Activated CD8-positive, alpha-beta memory T cell treated with anti-CD3 and anti-CD28 coated beads for 48 hours (primary cell): ENCODE results near the gene AP4S1.
"Not testable (repeated sequence)": the region's sequence is repeated elsewhere in the genome, so short reads cannot be mapped to it uniquely, and the experiment has no call there.

ENCODE experiments used
- DNase-seq, 3 experiments: peaks; one replicate each; pipeline ENCODE4 v3.0.0-alpha.2; 2020; ENCODE audit warnings: low read depth in 2 of 3, low spot score in 2 of 3

The AP4S1 gene

DNA sequence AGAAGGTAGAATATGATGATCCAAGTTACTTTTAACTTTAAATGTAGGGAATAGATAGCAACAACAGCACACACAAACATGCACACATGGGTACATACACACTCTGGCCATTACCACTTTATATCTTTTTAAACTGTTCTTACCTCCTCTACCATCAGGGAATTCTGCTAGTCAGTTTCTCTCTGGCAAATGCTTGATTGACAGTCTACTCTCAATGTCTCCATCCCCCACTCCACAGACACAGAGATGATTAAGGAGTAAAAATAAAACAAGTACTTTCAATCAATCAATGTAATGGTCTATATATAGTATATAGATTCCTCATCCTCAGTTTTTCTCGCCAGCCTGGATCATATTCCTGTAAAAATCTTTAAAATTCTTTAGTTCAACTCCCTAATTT is 16.9 kb downstream of the AP4S1 start:
- no peak for DNase-seq

DNA sequence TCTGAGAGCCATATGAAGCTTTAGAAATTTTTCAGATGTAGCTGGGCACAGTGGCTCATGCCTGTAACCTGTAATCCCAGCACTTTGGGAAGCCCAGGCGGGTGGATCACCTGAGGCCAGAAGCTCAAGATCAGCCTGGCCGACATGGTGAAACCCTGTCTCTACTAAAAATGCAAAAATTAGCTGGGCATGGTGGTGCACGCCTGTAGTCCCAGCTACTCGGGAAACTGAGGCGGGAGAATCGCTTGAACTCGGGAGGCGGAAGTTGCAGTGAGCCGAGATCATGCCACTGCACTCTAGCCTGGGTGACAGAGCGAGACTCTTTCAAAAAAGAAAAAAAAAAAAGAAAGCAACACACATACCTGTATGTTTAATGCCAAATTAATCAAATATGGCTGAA is 17.4 kb downstream of the AP4S1 start:
- not testable (repeated sequence) for DNase-seq

DNA sequence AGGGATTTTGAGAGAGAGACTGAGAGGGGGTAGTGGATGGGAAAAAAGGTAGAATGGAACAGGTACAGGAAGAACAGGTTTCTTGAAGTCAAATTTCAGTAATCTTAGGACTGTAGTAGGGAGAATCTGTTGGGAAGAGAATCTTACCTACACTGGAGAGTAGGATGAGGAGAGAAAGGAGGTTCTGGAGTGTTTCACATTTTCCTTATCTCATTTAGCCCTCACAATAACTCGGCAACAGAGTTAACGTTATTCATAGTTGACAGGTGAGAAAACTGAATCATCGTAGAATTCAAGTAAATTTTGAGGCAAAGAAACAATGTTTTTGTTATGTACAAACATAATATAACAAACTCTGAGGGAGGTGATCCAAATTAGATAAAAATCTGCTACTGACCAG is 17.9 kb downstream of the AP4S1 start:
- DNase-seq: no peak

DNA sequence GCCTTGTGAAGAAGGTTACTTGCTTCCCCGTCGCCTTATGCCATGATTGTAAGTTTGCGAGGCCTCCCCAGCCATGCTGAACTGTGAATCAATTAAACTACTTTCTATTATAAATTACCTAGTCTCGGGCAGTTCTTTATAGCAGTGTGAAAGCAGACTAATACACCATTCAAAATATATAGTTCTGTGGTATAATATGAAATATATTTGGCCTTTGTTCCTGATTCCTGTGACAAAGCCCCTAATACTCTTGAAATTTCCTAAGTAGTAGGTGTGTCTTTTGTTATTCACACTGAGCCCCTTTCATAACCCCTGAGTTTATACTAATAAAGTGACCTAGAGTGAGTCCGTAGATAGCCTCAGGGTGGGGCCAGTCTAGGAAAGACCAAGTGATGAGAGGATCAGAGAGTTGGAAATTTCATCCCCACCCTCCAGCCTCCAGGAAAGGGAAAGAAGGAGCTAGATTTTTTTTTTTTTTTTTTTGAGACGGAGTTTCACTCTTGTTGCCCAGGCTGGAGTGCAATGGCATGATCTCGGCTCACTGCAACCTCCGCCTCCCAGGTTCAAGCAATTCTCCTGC is 20.1 kb downstream of the AP4S1 start:
- no peak for DNase-seq

DNA sequence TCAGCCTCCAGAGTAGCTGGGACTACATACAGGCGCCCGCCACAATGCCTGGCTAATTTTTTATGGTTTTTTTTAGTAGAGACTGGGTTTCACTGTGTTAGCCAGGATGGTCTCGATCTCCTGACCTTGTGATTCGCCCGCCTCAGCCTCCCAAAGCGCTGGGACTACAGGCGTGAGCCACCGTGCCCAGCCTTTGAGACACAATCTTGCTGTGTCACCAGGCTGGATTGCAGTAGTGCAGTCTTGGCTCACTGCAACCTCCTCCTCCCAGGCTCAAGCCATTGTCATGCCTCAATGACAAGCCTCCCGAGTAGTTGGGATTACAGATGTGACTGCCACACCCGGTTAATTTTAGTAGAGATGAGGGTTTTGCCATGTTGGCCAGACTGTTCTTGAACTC is 22.1 kb downstream of the AP4S1 start:
- no peak for DNase-seq

DNA sequence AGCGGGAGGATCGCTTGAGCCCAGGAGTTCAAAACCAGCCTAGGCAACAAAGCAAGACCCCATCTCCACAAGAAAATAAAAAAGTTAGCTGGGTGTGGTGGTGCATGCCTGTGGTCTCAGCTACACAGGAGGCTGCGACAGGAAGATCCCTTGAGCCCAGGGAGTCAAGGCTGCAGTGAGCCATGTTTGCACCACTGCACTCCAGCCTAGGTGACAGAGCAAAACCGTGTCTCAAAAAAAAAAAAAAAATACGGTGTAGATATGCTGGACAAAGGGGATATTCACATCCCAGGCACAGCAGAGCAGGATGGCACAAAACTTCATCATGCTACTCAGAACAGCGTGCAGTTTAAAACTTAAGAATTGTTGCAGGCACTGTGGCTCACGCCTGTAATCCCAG is 25.6 kb downstream of the AP4S1 start:
- DNase-seq: no peak

DNA sequence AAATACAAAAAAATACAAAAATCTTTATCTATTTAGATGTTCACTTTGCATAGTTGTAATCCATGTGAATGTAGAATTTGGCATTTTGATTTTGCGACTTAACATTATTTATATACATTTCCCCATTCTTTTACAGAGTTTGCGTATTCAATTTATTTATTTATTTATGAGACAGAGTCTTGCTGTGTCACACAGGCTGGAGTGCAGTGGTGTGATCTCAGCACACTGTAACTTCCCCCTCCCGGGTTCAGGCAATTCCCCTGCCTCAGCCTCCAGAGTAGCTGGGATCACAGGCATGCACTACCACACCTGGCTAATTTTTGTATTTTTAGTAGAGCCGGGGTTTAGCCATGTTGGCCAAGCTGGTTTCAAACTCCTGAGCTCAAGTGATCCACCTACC is 26.1 kb downstream of the AP4S1 start:
- no peak for DNase-seq

DNA sequence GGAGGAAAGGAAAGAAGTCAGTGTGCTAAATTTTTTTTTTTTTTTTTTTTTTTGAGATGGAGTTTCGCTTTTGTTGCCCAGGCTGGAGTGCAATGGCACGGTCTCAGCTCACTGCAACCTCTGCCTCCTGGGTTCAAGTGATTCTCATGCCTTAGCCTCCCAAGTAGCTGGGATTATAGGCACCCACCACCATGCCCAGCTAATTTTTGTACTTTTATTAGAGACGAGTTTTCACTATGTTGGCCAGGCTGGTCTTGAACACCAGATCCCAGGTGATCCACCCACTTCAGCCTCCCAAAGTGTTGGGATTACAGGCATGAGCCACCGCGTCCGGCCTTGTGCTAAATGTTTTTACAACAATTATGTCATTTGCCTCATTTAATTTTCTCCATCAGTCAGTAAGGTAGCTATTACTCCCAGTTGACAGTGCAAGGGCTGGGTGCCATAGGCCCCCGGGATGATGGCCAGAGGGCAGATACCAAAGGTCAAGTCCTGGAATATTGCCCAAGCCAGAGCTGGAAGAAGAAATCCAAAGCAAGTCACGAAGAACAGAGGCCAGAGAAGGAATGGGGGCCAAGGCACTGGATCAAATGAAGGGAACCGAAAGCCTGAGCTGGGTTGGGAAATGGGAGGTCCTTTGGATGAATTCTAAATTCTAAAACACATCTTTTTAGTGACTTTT is 27.6 kb downstream of the AP4S1 start:
- not testable (repeated sequence) for DNase-seq

DNA sequence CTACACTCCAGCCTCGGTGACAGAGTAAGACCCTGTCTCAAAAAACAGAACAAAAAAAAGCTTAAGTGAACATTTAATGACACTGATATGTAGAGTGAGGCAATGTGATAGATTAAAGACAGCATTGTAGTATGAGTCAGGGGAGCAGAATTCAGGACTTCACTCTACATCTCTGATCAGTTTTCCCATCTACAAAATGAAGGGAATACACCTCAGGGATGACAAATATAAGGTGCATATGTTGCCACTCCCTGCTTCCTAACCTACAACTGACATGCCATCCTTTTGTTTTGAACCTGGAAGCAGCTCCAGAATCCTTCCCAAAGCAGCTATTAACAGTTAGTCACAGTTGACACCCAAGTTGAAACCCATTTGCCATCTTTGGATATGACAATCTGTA is 31.6 kb downstream of the AP4S1 start:
- no peak for DNase-seq

DNA sequence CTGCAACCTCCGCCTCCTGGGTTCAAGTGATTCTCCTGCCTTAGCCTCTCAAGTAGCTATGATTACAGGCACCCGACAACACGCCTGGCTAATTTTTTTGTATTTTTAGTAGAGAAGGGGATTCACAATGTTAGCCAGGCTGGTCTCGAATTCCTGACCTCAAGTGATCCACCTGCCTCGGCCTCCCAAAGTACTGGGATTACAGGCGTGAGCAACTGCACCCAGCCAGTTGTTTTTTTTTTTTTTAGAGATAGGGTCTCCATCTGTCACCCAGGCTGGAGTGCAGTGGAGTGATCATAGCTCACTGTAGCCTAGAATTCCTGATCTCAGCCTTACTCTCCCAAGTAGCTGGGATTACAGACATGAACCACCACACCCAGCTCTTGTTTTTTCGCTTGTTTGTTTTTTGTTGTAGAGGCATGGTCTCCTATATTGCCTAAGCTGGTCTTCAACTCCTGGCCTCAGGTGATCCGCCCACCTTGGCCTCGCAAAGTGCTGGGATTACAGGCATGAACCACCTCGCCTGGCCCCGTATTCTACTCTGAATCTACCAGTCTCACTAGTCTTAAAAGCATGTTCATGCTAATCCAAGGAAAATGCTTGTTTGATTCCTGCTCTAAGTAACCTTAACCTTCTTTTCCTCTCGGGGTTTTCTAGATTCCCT is 32.4 kb downstream of the AP4S1 start:
- DNase-seq: no peak

DNA sequence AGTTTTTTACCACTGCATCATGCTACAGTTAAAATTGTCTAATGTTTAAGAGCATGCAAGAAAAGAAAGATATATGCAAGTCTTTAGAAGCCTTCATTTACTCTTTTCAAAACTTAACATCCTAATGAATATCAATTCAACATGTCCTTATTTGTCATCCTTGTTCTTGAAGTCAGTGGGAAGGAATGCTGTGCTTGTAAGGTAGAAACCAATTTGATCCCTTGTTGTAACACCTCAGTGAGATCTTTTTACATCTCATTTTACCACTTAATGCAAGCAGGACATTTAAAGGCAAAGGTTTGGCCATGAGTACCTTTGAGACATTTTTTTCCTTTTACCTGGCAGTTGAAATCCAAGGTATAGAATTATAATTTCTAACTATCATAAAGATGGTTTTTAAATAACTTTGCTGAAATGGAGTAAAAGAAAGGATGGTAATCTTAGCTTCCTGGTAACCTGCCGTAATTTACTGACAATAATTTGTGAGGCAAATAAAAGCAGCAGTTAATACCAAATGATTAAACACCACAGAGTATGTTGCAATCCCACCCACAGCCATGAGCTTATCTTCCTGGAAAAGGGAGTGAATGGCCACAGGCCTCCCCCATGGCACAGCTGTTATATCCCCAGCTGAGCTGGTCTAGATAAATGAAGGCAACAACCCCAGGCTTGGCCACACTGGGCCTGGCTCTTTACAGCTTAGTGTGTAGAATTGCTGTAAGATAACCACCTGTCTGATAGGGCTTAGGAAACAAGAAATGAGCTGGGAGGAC is 33.9 kb downstream of the AP4S1 start:
- no peak for DNase-seq

DNA sequence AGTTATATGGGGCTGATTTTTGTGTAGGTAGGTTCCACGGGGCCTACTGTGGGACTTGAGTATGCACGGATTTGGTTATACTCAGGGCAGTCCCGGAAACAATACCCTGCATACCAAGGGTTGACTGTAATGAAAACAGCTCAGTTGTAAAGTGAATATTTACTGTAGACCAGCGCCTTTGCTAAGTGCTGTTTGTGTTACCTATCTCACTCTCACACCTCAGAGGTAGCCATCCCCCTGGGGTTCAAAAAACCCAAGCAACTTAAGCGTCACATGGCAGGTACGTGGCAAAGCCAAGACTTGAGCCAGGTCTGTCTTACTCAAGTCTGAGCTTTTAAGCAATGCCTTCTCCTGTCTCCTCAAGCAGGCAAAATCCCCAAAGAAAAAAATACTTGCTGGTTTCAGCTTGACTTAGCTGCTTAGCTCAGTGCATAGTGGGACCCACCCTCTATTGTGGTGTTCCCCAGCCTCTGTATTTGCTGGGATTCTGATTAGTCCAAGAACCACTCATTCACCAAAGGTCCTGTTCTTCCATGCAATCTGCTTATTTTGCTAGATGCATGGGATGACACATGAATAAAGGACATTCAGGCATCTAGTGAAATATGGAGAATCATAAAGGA is 34.9 kb downstream of the AP4S1 start:
- no peak for DNase-seq

DNA sequence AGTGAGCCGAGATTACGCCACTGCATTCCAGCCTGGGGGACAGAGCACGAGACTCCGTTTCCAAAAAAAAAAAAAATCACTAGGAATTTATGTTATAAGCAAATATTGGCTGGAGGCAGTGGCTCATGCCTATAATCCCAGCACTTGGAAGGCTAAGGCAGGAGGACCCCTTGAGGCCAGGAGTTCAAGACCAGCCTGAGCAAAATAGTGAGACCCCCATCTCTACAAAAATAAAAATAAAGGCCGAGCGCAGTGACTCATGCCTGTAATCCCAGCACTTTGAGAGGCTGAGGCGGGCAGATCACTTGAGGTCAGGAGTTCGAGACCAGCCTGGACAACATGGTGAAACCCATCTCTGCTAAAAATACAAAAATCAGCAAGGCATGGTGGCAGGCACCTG is 37.5 kb downstream of the AP4S1 start:
- DNase-seq: not testable (repeated sequence)

DNA sequence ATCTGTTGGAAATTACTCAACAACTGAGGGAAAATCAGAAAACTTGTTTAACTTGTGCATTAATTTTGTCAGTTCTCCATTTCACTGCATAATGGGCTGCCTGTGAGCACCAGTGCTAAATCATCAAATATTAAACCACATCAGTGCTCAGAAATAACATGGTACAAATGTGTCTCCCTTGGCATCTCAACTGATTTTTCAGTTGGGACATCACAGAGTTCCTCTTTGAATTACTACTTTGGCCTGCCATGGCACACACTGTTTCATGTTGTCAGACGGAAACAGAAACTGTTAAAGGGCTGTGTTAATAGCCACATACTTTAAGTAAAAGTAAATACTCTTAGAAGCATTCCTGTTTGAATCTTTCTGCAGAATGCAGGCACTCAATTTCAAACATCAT is 42.8 kb downstream of the AP4S1 start:
- DNase-seq: no peak

DNA sequence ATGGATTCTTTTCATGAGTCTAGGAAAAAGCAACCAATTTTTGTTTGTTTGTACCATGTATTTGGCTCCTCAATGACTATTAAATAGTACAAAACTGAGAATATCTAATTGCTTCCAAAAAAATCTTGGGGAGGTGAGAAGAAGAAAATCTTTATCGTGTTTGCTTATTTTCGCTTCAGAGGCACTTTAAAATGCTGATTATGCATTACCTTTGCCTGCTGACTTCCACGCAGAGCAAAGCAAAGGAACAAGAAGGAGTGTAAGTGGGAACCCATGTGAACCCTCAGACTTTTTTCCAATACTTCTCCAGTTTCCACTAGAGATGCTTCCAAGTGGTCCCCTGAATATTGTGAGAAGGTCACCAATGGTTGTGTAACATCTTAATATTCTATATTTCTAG is 43.9 kb downstream of the AP4S1 start:
- no peak for DNase-seq

DNA sequence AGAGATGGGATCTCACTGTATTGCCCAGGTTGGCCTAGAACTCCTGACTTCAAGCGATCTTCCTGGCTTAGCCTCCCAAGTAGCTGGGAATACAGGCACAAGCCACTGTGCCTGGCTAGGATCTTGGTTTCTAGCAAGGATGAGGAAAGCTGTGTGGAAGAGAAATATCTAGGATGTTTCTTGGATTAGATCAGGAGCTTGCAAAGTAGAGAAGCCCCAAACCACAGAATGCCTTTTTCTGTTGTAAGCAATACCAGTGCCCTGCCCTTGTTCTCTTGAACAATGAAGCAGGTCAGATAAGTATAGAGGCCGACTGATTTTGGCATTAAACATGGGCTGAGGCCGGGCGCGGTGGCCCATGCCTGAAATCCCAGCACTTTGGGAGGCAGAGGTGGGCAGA is 45.0 kb downstream of the AP4S1 start:
- DNase-seq: no peak

DNA sequence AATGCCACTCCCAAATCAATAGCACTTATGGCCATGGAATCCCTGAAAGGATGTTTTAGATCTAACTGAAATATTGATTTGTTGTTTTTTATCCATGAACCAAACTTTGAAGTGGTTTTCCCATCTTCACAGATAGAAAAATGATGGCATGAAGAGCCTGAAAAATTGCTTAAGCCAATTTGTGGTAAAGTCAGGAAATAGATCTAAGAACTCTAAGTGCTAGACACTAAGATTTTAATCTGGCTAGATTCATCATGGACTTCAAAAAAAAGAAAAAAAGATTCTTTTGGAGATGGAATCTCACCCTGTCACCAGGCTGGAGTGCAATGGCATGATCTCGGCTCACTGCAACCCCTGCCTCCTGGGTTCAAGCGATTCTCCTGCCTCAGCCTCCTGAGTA is 45.7 kb downstream of the AP4S1 start:
- no peak for DNase-seq

DNA sequence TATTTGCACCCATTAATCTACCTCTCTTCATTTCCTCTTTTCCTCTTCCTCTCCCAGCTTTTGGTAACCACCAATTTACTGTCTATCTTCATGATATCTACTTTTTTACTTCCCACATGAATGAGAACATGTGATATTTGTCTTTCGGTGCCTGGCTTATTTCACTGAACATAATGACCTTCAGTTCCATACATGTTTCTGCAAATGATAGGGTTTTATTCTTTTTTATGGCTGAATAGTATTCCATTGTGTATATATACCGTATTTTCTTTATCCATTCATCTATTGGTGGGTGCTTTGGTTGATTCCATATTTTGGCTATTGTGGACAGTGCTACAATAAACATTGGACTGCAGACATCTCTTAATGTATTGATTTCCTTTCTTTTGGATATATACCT is 49.7 kb downstream of the AP4S1 start:
- DNase-seq: no peak

DNA sequence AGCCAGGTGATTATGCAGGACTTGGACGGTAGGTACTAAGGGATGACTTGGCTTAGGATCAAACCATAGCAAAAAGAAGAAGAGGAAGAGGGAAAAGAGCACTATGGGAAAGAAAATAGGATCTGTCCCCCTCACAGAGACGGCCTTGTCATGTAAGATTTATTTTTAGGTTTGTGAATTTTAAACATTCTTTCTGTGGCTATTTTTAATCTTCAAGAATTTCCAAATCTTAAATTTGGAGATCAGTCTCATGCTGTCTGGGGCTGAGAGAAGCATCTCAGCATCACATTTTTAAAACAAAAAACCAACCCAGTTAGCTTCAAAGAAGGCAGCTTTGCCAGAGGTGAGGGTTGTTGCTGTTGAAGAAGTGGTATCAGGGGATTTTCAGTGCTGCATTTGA is 53.3 kb downstream of the AP4S1 start:
- no peak for DNase-seq

DNA sequence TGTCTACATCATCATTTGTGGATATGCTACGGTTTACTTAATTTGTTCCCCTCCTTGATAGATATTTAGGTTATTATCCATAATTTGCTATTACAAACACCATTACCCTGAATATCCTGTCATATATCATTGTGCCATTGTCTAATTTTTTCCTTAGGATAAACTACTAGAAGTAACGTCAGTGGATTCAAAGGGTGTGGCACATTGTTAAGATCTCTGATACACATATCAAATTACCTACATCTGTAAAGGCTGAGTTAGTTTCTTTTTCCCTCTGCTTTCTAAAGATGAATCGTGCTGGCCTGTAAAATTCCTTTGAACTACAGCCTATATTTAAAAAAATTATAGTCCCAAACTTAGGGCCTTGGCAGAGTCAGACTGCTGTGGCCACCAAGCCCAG is 54.6 kb downstream of the AP4S1 start:
- DNase-seq: no peak

DNA sequence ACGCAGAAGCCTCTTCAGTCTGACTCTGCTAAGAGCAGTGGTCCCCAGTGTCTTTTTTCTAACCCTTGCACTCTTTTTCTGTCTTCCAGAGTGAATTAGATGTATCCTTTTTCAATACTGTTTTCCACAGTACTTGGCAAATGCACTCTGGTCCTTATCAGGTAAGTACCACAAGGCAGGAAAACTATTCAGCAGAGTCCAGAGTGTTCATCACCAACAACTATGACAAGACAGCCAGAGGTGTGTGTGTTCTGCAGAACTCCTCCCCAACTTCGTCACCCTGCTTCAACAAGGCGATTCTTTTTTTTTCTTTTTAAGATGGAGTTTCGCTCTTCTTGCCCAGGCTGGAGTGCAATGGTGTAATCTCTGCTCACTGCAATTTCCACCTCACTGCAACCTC is 55.0 kb downstream of the AP4S1 start:
- no peak for DNase-seq

DNA sequence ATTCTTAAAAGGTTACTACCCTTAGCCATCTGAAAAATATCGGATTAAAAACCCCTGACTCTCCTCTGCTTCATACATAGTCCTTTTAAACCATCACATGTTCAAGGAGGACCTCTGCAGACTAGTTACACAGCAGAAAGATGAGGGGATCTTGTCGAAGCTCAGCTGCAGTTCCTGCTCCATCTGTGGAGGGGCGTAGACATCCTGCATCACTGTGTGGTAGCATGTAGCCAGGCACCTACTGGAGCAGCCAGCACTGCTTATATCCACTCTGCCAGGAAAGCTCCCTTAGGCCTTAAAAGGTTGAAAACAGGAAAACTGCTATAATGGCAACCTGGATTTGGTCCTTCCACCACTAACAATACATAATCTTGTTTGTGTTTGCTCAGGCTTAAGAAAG is 58.3 kb downstream of the AP4S1 start:
- no peak for DNase-seq
